Activated T-cell treated with anti-CD3 and anti-CD28 coated beads for 48 hours (primary cell): ENCODE results near the gene CDSN.
A peak's percentile ranks its signal among the peaks of the same experiment; 100 is the strongest.
"Not testable (repeated sequence)": the region's sequence is repeated elsewhere in the genome, so short reads cannot be mapped to it uniquely, and the experiment has no call there.

Experiments
- DNase-seq: peaks from one replicate; pipeline ENCODE4 v3.0.0-alpha.2; 2020; ENCODE audit warnings: low read depth

Gene CDSN, protein sequence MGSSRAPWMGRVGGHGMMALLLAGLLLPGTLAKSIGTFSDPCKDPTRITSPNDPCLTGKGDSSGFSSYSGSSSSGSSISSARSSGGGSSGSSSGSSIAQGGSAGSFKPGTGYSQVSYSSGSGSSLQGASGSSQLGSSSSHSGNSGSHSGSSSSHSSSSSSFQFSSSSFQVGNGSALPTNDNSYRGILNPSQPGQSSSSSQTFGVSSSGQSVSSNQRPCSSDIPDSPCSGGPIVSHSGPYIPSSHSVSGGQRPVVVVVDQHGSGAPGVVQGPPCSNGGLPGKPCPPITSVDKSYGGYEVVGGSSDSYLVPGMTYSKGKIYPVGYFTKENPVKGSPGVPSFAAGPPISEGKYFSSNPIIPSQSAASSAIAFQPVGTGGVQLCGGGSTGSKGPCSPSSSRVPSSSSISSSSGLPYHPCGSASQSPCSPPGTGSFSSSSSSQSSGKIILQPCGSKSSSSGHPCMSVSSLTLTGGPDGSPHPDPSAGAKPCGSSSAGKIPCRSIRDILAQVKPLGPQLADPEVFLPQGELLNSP

DNA sequence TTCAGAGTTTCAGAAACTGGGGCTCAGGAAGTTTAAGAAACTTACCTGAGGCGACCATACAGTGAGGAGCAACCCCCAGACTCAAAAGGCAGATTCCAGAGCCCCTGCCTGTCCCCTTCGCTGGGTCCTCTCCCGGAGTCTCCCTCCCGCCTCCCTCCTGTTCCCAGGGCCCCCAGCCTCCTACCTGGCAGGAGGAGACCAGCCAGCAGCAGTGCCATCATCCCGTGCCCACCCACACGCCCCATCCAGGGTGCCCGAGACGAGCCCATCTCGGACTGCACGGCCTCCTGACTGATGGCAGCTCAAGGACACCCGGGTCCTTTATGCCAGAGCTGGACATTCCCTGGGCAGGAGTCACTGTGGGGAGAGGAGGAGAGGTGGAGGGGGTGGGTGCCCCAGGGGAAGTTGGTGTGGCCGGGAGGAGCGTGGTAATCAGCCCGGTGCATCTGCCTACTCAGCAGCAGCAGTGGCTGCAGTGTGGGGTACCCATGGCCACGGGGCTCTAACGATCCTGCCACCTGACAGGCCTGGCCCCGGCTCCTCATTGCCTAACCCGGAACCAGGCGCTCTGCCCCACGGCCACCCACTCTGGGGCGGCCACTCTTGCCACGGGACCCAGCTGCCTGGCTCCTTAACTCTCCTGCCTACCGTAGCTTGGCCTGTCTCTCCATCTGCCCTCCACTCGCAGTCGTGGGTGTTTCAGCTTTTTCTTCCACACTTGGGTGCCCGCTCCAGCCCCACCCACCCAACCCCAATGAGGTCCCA lies at the start of gene CDSN:
TSS of gene CDSN (minus strand) at position 296 of the 765 bp plus-strand sequence. CDS start at position 269, 27 bp downstream.
- no peak for DNase-seq

DNA sequence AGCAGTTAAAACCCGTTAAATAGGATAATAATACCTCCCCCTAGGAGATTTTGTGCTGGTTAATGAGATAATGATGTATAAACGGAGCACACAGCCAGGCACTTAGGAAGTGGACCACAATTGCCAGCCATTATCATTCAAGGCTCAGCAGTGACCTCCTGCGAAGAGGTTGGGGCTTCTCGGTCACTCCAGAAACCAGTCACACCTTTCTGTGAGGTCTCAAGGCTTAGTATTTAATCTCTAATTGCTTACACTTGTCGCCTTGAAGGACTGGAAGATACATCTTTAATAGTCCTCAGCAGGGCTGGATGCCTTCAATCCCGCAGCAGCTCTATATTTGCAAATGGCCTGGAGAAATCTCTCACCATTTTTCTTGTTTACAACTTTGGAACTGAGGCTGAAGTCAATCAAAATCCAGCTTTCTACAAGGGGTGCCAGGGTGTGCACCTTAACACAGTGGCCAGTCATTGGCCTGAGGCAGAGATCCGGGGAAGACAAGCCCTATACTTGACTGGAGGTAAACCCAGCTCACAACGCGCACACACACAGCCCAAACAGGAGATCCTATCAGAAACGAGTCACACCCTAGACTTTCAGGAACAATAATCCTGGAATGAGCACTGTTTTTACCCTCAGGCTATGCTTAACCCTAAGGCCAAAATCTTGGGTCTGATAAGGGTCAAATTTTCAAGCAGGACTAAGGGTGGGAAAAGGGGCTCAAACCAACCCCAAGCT lies 49.0 kb upstream of the CDSN start:
- no peak for DNase-seq

DNA sequence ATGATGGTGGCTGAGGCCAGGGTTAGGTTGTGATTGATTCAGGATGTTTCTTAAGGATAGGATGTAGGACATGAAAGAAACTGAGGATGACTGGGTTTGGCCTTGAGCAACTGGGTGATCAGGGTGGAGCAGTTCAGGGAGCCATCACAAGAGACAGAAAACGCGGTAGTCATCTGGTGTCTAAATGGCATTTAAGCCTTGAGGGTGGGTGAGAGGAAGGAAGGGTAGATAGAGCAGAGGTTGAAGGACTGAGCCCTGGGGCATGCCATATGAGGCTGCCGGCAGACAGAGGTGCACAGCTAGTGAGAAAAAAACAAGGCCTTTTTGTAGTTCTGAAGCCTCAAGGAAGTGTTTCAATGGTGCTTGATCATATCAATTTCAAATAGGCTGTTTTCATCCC lies 48.4 kb upstream of the CDSN start:
- no peak for DNase-seq

DNA sequence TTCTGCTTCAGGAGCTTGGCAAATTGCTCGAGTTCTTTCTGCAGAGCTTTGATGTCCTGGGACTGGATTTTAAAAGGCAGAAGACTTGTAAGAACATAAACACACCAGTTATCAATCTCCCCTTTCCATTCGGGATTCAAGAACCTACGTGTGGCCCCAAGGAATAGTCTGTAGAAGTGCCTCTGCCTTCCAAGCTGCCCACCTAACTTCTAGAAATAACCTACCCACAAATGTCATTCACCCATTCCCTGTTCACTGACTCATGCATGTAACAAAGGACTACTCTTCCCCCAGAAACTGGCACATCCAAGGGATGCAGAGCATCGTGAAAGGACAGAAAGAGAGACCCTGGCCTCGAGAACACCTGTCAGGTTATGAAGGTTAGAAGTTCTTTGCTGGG lies 45.7 kb upstream of the CDSN start:
- DNase-seq: no peak

DNA sequence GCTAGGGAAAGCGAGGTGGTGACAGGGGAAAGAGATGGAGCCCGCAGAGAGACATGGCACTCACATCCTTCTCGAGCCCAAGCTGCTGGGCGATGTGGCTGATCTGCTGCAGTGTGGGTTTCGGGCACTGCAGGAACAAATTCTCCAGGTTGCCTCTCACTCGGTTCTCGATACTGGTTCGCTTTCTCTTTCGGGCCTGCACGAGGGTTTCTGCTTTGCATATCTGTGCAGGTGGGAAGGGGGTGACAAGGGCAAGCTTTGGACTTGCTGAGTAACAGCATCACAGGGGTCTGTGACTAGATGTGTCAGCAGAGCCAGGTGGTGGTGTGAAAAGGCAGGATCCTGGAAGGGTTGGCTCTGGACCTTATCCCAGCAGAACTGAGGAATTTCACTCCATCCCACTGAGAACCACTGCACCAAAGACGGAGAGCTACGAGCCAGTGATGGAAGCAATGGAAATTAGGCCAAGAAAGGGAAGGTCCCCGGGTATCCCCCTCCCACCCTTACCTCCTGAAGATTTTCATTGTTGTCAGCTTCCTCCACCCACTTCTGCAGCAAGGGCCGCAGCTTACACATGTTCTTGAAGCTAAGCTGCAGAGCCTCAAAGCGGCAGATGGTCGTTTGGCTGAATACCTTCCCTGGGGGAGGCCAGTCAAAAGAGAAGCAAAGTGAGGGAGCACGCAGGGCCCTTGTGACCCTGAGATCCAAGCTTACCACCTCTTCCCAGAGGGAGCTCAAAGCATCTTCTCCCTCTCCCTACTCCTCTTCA lies 45.0 kb upstream of the CDSN start:
- not testable (repeated sequence) for DNase-seq

DNA sequence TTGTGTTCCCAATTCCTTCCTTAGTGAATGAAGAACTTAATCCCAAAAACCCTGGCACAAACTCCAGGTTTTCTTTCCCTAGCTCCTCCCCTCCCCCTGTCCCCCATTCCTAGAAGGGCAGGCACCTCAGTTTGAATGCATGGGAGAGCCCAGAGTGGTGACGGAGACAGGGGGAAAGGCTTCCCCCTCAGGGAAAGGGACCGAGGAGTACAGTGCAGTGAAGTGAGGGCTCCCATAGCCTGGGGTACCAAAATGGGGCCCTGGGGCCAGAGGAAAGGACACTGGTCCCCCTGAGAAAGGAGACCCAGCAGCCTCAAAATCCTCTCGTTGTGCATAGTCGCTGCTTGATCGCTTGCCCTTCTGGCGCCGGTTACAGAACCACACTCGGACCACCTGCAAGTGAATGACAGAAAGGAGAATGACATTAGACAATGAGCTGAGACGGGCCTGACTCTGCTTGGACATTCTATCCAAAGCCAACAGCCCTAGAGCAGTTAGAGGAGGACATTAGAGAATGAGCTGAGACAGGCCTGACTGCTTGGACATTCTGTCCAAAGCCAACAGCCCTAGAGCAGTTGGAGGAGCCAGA lies 44.3 kb upstream of the CDSN start:
- DNase-seq: not testable (repeated sequence)

DNA sequence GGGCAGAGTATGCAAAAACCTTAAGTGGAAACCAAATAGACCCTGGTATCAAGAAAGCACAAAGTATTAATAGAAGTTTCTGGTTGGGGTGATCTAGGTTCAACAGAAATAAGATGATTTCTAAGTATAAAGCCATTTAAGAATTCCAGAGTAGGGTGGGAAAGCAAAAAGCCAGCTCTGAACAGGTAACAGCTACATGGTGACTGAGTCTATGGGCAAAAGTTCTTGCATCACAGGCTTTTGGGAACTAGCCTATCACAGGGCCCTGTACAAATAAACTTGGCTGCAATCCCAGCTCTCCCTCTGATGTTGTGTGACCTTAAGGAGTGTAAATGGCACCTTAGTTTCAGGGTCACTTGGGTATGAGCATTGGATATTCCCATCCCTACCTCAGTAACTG lies 43.7 kb upstream of the CDSN start:
- no peak for DNase-seq

DNA sequence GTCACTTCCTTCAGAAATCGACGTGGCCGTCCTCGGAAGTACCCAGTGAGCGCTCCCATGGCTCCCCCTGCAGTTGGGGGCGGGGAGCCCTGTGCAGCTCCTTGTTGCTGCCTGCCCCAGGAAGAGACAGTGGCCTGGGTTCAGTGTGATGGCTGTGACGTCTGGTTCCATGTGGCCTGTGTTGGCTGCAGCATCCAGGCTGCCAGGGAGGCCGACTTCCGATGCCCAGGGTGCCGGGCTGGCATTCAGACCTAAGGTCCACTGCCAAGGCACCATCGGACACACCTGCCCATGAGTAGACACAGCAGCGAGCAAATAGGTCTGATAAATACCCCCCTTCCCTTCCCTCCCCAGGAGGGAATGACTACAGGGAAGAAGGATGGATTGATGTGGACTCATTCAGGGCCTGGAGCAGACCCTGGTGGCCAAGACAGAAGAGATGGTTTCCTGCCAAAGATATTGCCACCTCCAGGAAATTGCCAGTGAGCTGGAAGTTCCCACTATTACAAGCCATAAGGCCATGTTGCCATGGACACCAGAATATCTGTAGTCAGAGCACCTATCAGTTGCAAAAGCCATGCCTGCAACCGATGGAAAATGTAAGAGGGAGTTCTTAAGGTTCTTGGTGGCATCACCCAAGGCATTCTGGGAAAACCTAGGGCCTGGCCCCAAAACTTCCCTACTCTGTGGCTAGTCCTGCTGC lies 42.4 kb upstream of the CDSN start:
- no peak for DNase-seq

DNA sequence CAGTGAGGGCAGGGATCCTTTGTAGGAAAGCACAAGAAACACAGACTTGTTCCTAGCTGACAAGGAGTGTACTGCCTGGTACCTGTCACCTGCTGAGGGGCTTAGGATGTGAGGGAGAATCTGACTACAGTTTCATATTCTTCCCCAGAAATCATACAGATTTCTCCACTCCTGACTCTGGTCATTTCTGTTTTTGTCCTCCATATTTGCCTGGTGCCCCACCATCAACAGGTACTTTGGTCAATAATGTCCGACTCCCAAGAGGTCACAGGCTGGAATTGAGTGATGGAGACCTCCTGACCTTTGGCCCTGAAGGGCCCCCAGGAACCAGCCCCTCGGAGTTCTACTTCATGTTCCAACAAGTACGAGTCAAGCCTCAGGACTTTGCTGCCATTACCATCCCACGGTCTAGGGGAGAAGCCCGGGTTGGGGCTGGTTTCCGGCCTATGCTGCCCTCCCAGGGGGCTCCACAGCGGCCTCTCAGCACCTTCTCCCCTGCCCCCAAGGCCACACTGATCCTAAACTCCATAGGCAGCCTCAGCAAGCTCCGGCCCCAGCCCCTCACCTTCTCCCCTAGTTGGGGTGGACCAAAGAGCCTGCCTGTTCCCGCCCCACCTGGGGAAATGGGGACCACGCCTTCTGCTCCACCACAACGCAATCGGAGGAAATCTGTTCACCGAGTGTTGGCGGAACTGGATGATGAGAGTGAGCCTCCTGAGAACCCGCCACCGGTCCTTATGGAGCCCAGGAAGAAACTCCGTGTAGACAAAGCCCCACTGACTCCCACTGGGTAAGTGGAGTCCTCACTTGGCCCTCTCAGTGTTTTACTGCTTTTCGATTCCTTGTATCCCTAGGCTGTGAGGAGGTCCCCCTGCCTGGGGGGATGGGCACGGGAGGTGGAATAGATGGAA lies 41.2 kb upstream of the CDSN start:
- no peak for DNase-seq

DNA sequence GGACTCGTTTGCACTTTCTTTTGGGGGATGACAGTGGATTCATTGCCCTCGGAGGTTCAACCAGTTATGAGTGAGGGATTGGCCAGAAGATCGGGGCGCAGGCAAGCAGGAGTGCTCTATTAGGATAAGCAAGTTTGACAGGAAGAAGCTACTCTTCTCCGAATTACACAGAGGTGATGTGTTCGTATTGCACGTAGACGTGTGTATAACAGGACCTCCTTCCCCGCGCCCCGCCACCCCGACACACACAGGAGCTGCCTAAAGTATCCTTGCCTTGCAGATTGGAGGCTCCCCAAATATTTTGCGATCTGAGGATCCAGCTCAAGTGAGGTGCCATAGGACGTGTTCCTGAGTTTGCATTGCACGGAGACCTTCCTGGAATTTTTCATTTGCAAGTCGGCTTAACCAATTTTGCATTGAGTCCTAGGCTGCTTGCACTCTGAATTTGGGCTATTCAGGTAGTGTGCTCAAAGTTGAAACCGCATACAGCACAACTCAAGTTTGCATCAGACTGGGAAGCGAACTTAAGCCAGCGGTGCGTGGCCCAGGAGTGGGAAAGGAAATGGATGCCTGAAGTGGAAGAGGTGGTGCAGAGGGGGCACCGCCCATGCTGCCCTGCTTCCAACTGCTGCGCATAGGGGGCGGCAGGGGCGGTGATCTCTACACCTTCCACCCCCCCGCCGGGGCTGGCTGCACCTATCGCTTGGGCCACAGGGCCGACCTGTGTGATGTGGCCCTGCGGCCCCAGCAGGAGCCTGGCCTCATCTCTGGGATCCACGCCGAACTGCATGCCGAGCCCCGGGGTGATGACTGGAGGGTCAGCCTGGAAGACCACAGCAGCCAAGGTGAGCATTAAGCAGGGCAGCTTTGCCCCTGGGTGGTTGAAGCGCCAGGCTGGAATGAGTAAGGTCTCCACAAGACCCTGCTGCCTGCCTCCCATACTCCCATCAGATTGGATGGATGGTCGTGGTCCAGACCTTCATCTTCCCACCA lies 38.9 kb upstream of the CDSN start:
- DNase-seq: no peak

DNA sequence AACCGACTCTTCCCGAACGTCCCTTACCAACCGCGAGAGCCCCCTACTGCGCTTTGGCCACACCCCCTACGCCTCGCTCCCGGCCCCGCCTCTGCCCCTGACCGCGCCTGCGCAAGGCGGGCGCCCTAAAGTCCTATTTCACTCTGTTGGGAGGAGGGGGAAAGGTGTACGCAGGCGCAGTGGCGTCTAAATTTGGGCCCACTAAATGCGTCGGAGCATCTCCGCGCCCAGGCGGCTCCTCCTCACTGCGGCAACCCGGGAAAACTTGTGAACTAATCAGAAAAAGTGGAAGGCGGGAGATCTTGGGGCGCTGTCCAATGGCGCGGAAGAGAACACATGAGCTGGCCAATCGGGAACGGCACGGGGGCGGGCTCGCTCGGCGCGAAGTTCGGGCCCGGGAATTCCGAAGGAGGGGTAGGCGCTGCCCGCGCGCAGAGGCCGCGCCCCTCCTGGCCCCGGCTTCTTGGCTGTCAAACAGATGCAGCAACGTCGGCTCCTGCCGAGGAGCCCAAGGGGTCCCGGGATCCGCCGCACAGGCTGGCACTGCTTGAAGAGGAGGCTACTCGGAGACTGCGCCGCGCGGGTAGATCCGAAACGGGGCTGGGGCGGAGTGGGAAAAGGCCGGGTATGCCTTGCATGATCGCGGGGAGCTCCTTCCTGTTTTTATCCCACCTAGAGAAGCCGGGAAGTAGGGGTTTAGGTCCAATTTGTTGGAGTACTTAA lies 38.1 kb upstream of the CDSN start, which contains the start of gene TCF19:
TSS of gene TCF19 (plus strand) at position 450 of the 723 bp plus-strand sequence. CDS start 881 bp downstream, outside the sequence.
- peak; percentile 98 for DNase-seq

DNA sequence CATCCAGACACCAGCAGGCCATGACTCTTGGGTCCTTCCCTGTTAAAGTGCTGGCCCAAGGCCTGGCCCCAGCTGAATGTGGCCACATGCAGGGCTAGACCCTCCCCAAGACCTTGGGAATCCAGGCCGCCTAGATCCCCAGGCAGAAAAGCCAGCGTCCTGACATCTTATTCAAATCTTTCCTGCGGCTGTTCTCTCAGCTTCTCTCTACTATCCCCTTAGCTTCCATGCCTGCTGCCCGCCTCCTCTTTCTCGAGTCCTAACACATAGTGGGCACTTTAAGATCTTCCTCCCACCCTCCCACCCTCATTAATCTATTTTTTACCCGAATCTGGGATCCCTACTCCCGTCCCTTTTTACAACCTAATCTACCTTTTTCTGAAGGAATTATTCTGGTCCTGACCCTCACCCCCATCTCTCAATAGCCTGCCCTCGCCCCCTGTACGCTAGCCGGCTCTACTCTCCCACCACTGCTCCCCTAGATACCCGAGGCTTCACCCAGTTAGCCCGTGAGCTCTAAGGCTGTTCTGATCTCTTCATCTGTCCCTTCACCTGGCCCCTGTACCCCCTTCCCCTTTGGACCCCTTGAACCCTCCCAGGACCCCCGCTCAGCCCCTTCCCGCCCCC lies 37.4 kb upstream of the CDSN start, which contains the start of gene CCHCR1:
TSS of gene CCHCR1 (minus strand) at position 290 of the 627 bp plus-strand sequence. CDS start at position 88, 202 bp downstream.
- DNase-seq: no peak

DNA sequence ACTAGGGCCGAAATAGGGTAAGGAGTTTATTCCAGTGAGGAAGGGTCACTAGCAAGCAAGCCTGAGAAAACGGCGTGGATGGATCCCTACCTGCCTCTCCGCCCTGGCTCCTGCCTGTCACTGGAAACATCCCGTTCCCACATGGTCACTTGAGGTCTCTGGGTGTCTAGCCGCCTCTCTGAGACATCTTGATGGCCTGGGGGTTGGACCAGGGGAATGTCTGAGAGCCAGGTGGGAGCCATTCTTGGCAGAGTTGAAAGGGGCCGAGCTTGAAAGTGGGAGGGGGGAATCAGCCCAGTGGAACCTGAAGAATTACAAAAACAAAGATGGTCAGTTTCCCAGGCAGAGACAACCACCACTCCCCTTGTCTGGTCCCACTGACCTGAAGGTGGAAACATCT lies 36.4 kb upstream of the CDSN start:
- no peak for DNase-seq

DNA sequence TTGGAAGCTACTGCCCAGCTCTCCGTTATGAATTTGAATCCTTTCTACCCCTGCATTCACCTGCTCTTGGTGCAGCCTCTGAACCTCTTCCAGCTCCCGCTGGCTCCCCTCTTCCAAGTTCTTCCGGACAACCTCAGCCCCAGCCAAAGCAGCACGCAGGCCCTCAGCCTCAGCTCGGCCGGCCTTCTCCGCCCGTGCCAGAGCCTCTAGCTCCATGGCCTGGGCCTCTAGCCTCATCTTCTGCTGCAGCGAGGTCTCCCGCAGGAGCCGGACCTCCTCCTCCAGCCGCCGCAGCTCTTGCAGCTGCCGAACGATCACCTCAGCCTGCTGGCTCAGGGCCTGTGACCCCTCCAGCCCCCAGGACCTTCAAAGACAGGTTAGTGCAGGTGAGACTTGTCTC lies 34.2 kb upstream of the CDSN start:
- DNase-seq: no peak

DNA sequence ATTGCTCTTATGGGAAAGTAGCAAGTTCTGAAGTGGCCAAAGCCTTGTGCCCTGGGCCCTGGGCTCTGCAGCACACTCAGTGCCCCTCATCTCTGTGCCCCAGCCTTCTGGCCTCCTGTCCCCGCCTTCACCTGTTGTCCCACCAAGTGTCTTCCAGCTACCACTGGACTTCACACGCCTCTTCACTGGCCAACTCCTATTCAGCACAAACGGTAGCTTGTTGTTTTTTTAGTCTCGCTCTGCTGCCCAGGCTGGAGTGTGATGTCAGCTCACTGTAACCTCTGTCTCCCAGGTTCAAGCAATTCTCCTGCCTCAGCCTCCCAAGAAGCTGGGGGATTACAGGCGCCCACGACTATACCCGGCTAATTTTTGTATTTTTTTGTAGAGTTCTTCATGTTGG lies 32.5 kb upstream of the CDSN start:
- no peak for DNase-seq

DNA sequence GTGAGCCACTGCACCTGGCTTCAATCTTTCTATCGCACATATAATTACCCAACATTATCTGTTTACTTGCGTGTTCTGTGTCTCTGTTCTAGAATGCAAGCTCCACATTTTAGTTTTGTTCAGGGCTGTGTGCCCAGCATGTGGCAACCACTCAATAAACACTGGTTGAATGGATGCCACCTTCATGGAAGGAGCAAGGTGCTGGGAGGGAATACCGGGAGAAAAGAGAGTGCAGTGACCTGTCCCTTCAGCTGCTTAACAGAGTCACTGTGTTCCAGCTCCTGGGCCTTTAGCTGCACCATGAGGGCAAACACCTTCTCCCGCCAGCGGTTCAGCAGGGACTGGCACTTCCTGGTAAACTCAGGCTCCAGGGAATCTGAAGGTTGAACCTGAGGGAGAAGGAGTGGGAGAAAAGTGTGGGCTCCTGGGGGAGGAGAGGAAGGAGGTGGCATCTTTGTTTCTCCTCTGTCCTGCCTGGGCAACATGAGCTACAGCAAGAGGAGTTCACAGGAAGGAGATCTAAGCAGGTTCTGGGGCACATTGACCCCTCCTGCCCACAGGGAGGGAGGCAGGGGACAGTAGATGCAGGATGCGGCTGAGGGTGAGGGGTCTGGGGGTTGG lies 29.7 kb upstream of the CDSN start:
- DNase-seq: no peak
